A549 (cell line): ENCODE results near the gene ALG12. TPM values are rescaled to one million over a fixed set of nuclear protein-coding genes. Genes with fewer than 3 reads are reported as not detected.
A peak's percentile ranks its signal among the peaks of the same experiment; 100 is the strongest.

Experiments
- ATAC-seq, 2 experiments: fragments of 200-7000 bp in 1 of 2; fragments of >200 bp in 1 of 2; cut with Nextera tagmentation in 1 of 2; cut with Tn5 transposase in 1 of 2; 3 replicates each; pipeline versions ENCODE4 v1.8.0 to v1.9.1; 2018 to 2020; ENCODE audit warnings: mild to moderate bottlenecking in 1 of 2, moderate library complexity in 1 of 2
- CTCF ChIA-PET: fragments of 300-600 bp; sonication (Branson Sonifier 250); formaldehyde crosslinking; extraction: SDS; loops from one replicate; lab custom pipeline; 2021; ENCODE audit warnings: antibody characterized with exemption, inconsistent platforms; lab: Yijun Ruan, JAX
- POLR2A ChIA-PET: fragments of 350-600 bp; formaldehyde crosslinking; extraction: SDS; loops from one replicate; lab custom pipeline; 2021; ENCODE audit warnings: antibody characterized with exemption, inconsistent platforms; lab: Yijun Ruan, JAX
- DNase-seq, 2 experiments: peaks; one replicate each; pipeline versions ENCODE4 v3.0.0 to v3.0.0-alpha.2; 2011 to 2016; ENCODE audit warnings: low read depth in 1 of 2, low spot score in 1 of 2
- FAIRE-seq: peaks from 2 replicates; lab custom pipeline; 2011; peaks lifted over from hg19 to GRCh38; lab: Jason Lieb, UNC
- H3K27ac ChIP-seq, 2 experiments: fragments of >200 bp; sonication (Bioruptor Twin); formaldehyde crosslinking; 3 replicates each; pipeline ENCODE4 v1.5.1; 2016 to 2017
- H3K4me1 ChIP-seq: fragments of >200 bp; sonication (Bioruptor Twin); formaldehyde crosslinking; 3 replicates; pipeline ENCODE4 v1.6.1; 2016
- H3K4me2 ChIP-seq: fragments of >200 bp; sonication (Bioruptor Twin); formaldehyde crosslinking; 3 replicates; pipeline ENCODE4 v1.6.1; 2016
- H3K4me3 ChIP-seq: fragments of >200 bp; sonication (Bioruptor Twin); formaldehyde crosslinking; 3 replicates; pipeline ENCODE4 v1.5.1; 2016
- H3K9me3 ChIP-seq: fragments of >200 bp; sonication (Bioruptor Twin); formaldehyde crosslinking; 3 replicates; pipeline ENCODE4 v1.6.1; 2016
- BHLHE40 ChIP-seq: IDR thresholded peaks from 2 replicates; pipeline ENCODE4 v1.6.1; 2012; ENCODE audit warnings: low read depth, low read length, inconsistent platforms
- CBX2 ChIP-seq: fragments of 200-600 bp; sonication (generic); IDR thresholded peaks from 2 replicates; pipeline ENCODE4 v1.6.1; 2016; ENCODE audit warnings: low read depth, mild to moderate bottlenecking, borderline replicate concordance
- CHD2 ChIP-seq: fragments of 150-350 bp; IDR thresholded peaks from 2 replicates; pipeline ENCODE4 v1.6.1; 2014; ENCODE audit warnings: low read length; ENCODE audit not compliant: partially characterized antibody
- EHF ChIP-seq: fragments of 250-450 bp; sonication (Bioruptor Pico); IDR thresholded peaks from 2 replicates; pipeline ENCODE4 v1.5.0; 2020; ENCODE audit warnings: mild to moderate bottlenecking
- EP300 ChIP-seq, 2 experiments: fragments of >200 bp; sonication (Bioruptor Twin); formaldehyde crosslinking; IDR thresholded peaks; 2 replicates in 1 of 2; 3 replicates in 1 of 2; pipeline ENCODE4 v1.6.1; 2016 to 2017
- GATA3 ChIP-seq: IDR thresholded peaks from 2 replicates; pipeline ENCODE4 v1.6.1; 2012; ENCODE audit warnings: borderline replicate concordance
- HOXB13 ChIP-seq: fragments of 250-450 bp; sonication (Bioruptor Pico); IDR thresholded peaks from 2 replicates; pipeline ENCODE4 v1.5.0; 2020; ENCODE audit warnings: low read depth, mild to moderate bottlenecking, moderate library complexity
- JUN ChIP-seq, 2 experiments: fragments of >200 bp; sonication (Bioruptor Twin); formaldehyde crosslinking; IDR thresholded peaks; 2 replicates in 1 of 2; 3 replicates in 1 of 2; pipeline ENCODE4 v1.6.1; 2016 to 2017
- MAFK ChIP-seq: fragments of 450-650 bp; IDR thresholded peaks from 2 replicates; pipeline ENCODE4 v1.6.1; 2014; ENCODE audit not compliant: partially characterized antibody
- MAZ ChIP-seq: fragments of 150-350 bp; IDR thresholded peaks from 2 replicates; pipeline ENCODE4 v1.6.1; 2014; ENCODE audit warnings: antibody characterized with exemption, low read depth, low read length, borderline replicate concordance
- MYC ChIP-seq: IDR thresholded peaks from 2 replicates; pipeline ENCODE4 v1.6.1; 2012; ENCODE audit warnings: mild to moderate bottlenecking, inconsistent platforms, low read length, improper control_type of control experiment, borderline replicate concordance
- NFE2L2 ChIP-seq: fragments of 150-350 bp; conservative IDR thresholded peaks from 2 replicates; pipeline ENCODE4 v1.6.1; 2014; ENCODE audit warnings: low read length
- NPAS2 ChIP-seq: fragments of 250-450 bp; sonication (Bioruptor Pico); IDR thresholded peaks from 2 replicates; pipeline ENCODE4 v1.8.0; 2022; ENCODE audit warnings: mild to moderate bottlenecking, moderate library complexity, borderline replicate concordance
- RFX5 ChIP-seq: fragments of 450-650 bp; IDR thresholded peaks from 2 replicates; pipeline ENCODE4 v1.7.1; 2014; ENCODE audit warnings: antibody characterized with exemption, mild to moderate bottlenecking, moderate library complexity
- SMC3 ChIP-seq: fragments of >200 bp; sonication (Bioruptor Twin); formaldehyde crosslinking; IDR thresholded peaks from 3 replicates; pipeline ENCODE4 v1.6.1; 2018; ENCODE audit warnings: inconsistent platforms
- TFCP2L1 ChIP-seq: fragments of 250-450 bp; sonication (Bioruptor Pico); IDR thresholded peaks from 2 replicates; pipeline ENCODE4 v1.5.0; 2021; ENCODE audit warnings: mild to moderate bottlenecking
- TP53 ChIP-seq: fragments of 250-450 bp; sonication (Bioruptor Pico); IDR thresholded peaks from 2 replicates; pipeline ENCODE4 v1.5.0; 2021; ENCODE audit warnings: mild to moderate bottlenecking, moderate library complexity
- ZC3H11A ChIP-seq: fragments of 450-650 bp; IDR thresholded peaks from 2 replicates; pipeline ENCODE4 v1.6.1; 2014; ENCODE audit warnings: antibody characterized with exemption, mild to moderate bottlenecking
- WGBS: methylation state at CpG from one replicate; pipeline ENCODE4 v1.1.6; 2017; ENCODE audit errors: missing lambda C conversion rate; 5-methylcytosine and 5-hydroxymethylcytosine counted together
- polyA plus RNA-seq, 4 experiments: library from polyadenylated mRNA; depleted of rRNA in 3 of 4; stranded (reverse); fragments of >200 nt; fragmentation: RNase III in 1 of 4; extraction: RNeasy Plus Mini Kit Qiagen cat#74134 plus additional on column Dnase treatment in 1 of 4; gene quantifications; 2 replicates in 3 of 4; 3 replicates in 1 of 4; pipeline ENCODE4 v1.2.3, GENCODE V29; 2011 to 2017
- TF ChIP-seq, protein P1 (sequence below): fragments of >200 bp; sonication (Bioruptor Twin); formaldehyde crosslinking; IDR thresholded peaks from 3 replicates; pipeline ENCODE4 v1.5.1; 2016
- TF ChIP-seq, protein P2 (sequence below): fragments of 250-450 bp; sonication (Bioruptor Pico); IDR thresholded peaks from 2 replicates; pipeline ENCODE4 v1.5.0; 2020; ENCODE audit warnings: low read depth, mild to moderate bottlenecking, moderate library complexity
- TF ChIP-seq, protein P3 (sequence below): fragments of 150-350 bp; IDR thresholded peaks from 2 replicates; pipeline ENCODE4 v1.6.1; 2014; ENCODE audit warnings: low read depth, mild to moderate bottlenecking, low read length
- TF ChIP-seq, protein P4 (sequence below): IDR thresholded peaks from 2 replicates; pipeline ENCODE4 v1.6.1; 2012; ENCODE audit warnings: low read depth, borderline replicate concordance
- TF ChIP-seq, protein P5 (sequence below): IDR thresholded peaks from 2 replicates; pipeline ENCODE4 v1.6.1; 2012
- TF ChIP-seq, protein P6 (sequence below): IDR thresholded peaks from 2 replicates; pipeline ENCODE4 v1.6.1; 2012

Gene ALG12
- polyA plus RNA-seq, 2 of the 4 experiments (the other 2 are of a cell fraction), result 4.4 to 7.7 TPM

DNA sequence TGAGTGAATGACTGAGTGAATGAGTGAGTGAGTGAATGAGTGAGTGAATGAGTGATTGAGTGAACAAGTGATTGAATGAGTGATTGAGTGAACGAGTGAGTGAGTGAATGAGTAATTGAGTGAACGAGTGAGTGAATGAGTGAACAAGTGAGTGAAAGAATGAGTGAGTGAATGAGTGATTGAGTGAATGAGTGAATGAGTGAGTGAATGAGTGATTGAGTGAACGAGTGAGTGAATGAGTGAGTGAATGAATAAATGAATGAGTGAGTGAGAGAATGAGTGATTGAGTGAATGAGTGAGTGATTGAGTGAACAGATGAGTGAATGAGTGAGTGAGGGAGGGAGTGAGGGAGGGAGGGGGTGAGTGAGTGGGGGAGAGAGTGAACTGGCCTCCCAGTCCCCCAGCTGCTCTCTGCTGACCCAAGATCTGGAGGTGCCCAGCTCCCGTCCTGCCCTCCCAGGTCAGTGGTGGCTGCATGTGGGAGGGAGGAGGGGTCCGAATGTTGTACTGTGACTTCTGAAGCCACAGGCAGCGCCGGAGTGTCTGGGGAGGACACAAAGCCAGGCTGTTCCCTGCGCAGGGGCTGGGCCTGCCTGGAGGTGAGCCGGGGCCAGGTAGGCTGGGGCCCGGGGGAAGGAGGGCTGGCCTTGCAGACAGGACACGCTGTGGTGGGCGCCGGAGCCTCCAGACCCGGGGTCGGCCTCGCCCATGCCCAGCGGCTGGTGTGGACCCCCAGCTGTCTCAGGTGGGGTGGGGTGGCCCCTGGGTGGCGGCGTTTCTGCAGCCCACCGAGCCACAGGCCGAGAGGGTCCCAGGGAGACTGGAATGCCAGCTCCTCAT, 24.5 kb upstream of the ALG12 start:
- no peak for FAIRE-seq
- CTCF ChIA-PET, result interaction anchor here (1.3 to 1.6 kb wide), 2 partner anchors 9 to 88 kb away, joined by 3 read pairs; no protein-coding TSS in a partner anchor
- TF ChIP-seq CHD2, result no peak
- TF ChIP-seq, protein P1, sequence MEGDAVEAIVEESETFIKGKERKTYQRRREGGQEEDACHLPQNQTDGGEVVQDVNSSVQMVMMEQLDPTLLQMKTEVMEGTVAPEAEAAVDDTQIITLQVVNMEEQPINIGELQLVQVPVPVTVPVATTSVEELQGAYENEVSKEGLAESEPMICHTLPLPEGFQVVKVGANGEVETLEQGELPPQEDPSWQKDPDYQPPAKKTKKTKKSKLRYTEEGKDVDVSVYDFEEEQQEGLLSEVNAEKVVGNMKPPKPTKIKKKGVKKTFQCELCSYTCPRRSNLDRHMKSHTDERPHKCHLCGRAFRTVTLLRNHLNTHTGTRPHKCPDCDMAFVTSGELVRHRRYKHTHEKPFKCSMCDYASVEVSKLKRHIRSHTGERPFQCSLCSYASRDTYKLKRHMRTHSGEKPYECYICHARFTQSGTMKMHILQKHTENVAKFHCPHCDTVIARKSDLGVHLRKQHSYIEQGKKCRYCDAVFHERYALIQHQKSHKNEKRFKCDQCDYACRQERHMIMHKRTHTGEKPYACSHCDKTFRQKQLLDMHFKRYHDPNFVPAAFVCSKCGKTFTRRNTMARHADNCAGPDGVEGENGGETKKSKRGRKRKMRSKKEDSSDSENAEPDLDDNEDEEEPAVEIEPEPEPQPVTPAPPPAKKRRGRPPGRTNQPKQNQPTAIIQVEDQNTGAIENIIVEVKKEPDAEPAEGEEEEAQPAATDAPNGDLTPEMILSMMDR, result no peak
- TF ChIP-seq ZC3H11A, result no peak
- no peak for TF ChIP-seq TFCP2L1 (CRISPR knock-in tag)
- TF ChIP-seq EP300 (IDR thresholded peaks at IDR 0.05), result no peak
- no peak for TF ChIP-seq NPAS2 (CRISPR knock-in tag)
- TF ChIP-seq MAZ, result no peak
- no peak for TF ChIP-seq TP53 (CRISPR knock-in tag)
- TF ChIP-seq, protein P2, sequence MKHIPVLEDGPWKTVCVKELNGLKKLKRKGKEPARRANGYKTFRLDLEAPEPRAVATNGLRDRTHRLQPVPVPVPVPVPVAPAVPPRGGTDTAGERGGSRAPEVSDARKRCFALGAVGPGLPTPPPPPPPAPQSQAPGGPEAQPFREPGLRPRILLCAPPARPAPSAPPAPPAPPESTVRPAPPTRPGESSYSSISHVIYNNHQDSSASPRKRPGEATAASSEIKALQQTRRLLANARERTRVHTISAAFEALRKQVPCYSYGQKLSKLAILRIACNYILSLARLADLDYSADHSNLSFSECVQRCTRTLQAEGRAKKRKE, result no peak
- TF ChIP-seq SMC3, result no peak
- TF ChIP-seq HOXB13 (CRISPR knock-in tag), result no peak
- Histone ChIP-seq H3K4me1 (peaks cover 14% of the 10 kb centered on the region; the same call in 2 of the 3 replicates), H3K4me2 (peak overlapping the region; percentile 91), H3K27ac (peak overlapping the region; percentile 94 to 97; a peak in 4 of 6 replicates), H3K9me3 (no peaks in the 10 kb centered on the region), H3K4me3 (peak overlapping the region; percentile 56; the same call in 1 of the 3 replicates)
- peak in 1 of 2 experiments; percentile 51 for DNase-seq
- WGBS, result 71% methylated on average over 6 of the region's 21 CpGs
- ATAC-seq, result peak; percentile 36 to 39; a peak in 3 of 6 replicates
- POLR2A ChIA-PET, result no interaction called here

DNA sequence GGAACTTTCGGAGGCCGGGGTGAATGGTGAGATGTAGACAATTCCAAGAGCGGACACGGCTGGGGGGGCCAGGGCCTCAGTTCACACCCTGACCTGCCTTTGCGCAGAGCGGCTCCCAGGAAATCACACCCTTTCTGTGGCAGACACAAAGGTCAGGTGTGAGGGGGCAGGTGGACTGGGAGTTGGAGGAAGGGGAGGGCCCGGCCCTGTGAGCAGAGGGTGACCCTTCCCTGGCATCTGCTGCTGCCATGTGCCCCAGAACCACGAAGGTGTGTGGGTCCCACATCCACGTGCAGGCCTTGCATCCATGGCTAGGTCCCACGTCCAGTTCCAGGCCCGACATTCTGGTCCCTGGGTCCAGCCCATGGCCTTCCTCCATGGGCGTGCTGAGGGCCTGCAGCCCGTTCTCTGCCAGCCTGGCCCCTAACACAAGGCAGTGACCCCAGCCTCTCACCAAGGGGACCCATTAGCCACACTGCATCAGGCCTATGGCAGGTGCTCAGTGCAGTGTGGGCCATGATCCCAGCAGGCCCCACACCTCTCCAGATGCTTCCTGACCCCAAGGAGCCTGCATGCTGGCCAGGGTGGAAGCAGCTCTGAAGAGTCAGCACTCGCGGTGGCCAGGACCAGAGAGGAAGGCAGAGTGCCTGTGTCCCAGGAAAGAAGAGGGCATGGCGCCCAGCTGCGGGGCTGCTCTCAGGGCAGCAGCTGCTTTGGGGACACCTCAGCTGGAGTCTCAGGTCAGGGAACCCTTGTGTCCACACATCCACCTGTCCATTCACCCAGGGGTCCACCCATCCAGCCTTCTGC, 23.5 kb upstream of the ALG12 start:
- Histone ChIP-seq H3K4me2 (no peak overlapping the region), H3K27ac (no peak overlapping the region), H3K4me1 (peaks cover 18% of the 10 kb centered on the region), H3K9me3 (no peaks in the 10 kb centered on the region), H3K4me3 (no peak overlapping the region)
- 95% methylated on average over 13 of the region's 17 CpGs for WGBS
- no peak for FAIRE-seq
- no peak for ATAC-seq
- CTCF ChIA-PET, result interaction anchor here (1.6 kb wide), 1 partner anchor 89 kb away, joined by 3 read pairs; no protein-coding TSS in a partner anchor
- DNase-seq, result no peak
- TF ChIP-seq NFE2L2 (no peak), BHLHE40 (no peak), JUN (IDR thresholded peaks at IDR 0.05) (no peak), CBX2 (no peak), RFX5 (no peak)
- POLR2A ChIA-PET, result no interaction called here

DNA sequence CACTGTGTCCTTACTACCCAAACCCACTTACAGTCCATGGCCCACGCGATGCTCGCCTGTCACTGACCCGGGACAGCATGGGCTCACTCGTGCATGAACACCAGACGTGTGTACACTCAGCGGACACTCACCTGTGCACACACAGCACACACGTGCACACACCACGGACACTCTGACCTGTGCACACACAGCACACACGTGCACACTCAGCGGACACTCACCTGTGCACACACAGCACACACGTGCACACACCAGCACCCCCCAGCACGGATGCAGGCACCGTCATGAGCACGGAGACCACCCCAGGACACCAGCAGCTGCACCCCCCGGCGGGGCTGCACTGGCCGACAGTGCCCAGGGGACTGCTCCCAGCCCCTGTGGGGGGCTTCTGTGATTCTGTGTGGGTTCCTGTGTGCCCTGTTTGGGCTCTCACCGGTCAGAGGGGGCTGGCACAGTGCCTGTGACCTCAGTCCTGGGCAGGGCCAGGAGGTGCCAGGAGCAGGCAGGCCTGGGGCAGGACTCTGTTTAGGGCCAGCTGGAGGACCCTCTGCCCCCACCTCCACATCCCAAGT, 20.4 kb upstream of the ALG12 start:
- Histone ChIP-seq H3K4me2 (no peak overlapping the region), H3K27ac (no peak overlapping the region), H3K4me3 (no peak overlapping the region), H3K4me1 (peaks cover 29% of the 10 kb centered on the region), H3K9me3 (no peaks in the 10 kb centered on the region)
- DNase-seq (no peak), ATAC-seq (no peak), FAIRE-seq (no peak)
- CTCF ChIA-PET, result interaction anchor here (1.0 to 2.8 kb wide), 2 partner anchors 8 to 91 kb away, joined by 4 to 15 read pairs; no protein-coding TSS in a partner anchor
- POLR2A ChIA-PET, result no interaction called here
- 80% methylated on average over 2 of the region's 19 CpGs for WGBS
- TF ChIP-seq, protein P3, sequence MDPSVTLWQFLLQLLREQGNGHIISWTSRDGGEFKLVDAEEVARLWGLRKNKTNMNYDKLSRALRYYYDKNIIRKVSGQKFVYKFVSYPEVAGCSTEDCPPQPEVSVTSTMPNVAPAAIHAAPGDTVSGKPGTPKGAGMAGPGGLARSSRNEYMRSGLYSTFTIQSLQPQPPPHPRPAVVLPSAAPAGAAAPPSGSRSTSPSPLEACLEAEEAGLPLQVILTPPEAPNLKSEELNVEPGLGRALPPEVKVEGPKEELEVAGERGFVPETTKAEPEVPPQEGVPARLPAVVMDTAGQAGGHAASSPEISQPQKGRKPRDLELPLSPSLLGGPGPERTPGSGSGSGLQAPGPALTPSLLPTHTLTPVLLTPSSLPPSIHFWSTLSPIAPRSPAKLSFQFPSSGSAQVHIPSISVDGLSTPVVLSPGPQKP, result no peak
- TF ChIP-seq GATA3, result no peak
- no peak for TF ChIP-seq EHF (CRISPR knock-in tag)
- TF ChIP-seq TP53 (CRISPR knock-in tag), result no peak
- TF ChIP-seq, protein P4, sequence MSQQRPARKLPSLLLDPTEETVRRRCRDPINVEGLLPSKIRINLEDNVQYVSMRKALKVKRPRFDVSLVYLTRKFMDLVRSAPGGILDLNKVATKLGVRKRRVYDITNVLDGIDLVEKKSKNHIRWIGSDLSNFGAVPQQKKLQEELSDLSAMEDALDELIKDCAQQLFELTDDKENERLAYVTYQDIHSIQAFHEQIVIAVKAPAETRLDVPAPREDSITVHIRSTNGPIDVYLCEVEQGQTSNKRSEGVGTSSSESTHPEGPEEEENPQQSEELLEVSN, result no peak
- TF ChIP-seq, protein P5, sequence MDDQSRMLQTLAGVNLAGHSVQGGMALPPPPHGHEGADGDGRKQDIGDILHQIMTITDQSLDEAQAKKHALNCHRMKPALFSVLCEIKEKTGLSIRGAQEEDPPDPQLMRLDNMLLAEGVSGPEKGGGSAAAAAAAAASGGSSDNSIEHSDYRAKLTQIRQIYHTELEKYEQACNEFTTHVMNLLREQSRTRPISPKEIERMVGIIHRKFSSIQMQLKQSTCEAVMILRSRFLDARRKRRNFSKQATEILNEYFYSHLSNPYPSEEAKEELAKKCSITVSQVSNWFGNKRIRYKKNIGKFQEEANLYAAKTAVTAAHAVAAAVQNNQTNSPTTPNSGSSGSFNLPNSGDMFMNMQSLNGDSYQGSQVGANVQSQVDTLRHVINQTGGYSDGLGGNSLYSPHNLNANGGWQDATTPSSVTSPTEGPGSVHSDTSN, result no peak
- TF ChIP-seq, protein P2, result no peak
- no peak for TF ChIP-seq MAFK
- no peak for TF ChIP-seq MYC
- TF ChIP-seq, protein P6, sequence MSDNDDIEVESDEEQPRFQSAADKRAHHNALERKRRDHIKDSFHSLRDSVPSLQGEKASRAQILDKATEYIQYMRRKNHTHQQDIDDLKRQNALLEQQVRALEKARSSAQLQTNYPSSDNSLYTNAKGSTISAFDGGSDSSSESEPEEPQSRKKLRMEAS, result no peak
